Dedifferentiated amniotic fluid mesenchymal stem cell (primary cell): ENCODE results near the gene DIP2A.
"Not testable (repeated sequence)": the region's sequence is repeated elsewhere in the genome, so short reads cannot be mapped to it uniquely, and the experiment has no call there.

Experiments
- DNase-seq: peaks from one replicate; pipeline ENCODE4 v3.0.0-alpha.2; 2016; ENCODE audit errors: extremely low spot score

The DIP2A gene

GRCh38 chr21:46557469-46557868 lies 98.8 kb downstream of the DIP2A start:
- DNase-seq, result no peak

GRCh38 chr21:46557919-46558392 lies 99.3 kb downstream of the DIP2A start:
- no peak for DNase-seq

- no peak for DNase-seq
These were observed 100.7 kb downstream of the DIP2A start for GRCh38 chr21:46559291-46559983.

- DNase-seq, result no peak
These were observed 102.1 kb downstream of the DIP2A start for GRCh38 chr21:46560568-46561444.

GRCh38 chr21:46561445-46562090 lies 102.9 kb downstream of the DIP2A start:
- no peak for DNase-seq

GRCh38 chr21:46562472-46562871 lies 103.8 kb downstream of the DIP2A start:
- DNase-seq, result no peak

- no peak for DNase-seq
These were observed 104.4 kb downstream of the DIP2A start for GRCh38 chr21:46562964-46563607.

GRCh38 chr21:46564391-46564790 lies 105.7 kb downstream of the DIP2A start:
- no peak for DNase-seq

- no peak for DNase-seq
These were observed 108.7 kb downstream of the DIP2A start for GRCh38 chr21:46567348-46567747.

GRCh38 chr21:46568562-46568961 lies 109.9 kb downstream of the DIP2A start:
- no peak for DNase-seq

GRCh38 chr21:46569081-46569480 lies 110.4 kb downstream of the DIP2A start:
- DNase-seq, result no peak

- DNase-seq, result no peak
These were observed 111.4 kb downstream of the DIP2A start for GRCh38 chr21:46570119-46570518.

GRCh38 chr21:46570631-46571030 lies 111.9 kb downstream of the DIP2A start:
- DNase-seq, result no peak

- DNase-seq, result no peak
These were observed 114.2 kb downstream of the DIP2A start for GRCh38 chr21:46572850-46573249.

- not testable (repeated sequence) for DNase-seq
These were observed 119.1 kb downstream of the DIP2A start for GRCh38 chr21:46577786-46578185.

GRCh38 chr21:46579394-46579793 lies 120.7 kb downstream of the DIP2A start:
- DNase-seq, result not testable (repeated sequence)

GRCh38 chr21:46581780-46582307 lies 123.2 kb downstream of the DIP2A start:
- DNase-seq, result no peak

- DNase-seq, result no peak
These were observed 126.7 kb downstream of the DIP2A start for GRCh38 chr21:46585191-46585953.

GRCh38 chr21:46594276-46594675 lies 135.6 kb downstream of the DIP2A start:
- DNase-seq, result no peak

GRCh38 chr21:46596201-46596600 lies 137.5 kb downstream of the DIP2A start:
- DNase-seq, result peak; percentile 19

GRCh38 chr21:46597031-46597430 lies 138.3 kb downstream of the DIP2A start:
- DNase-seq, result no peak
